ENCODE measurements around the gene PELI2.

Gene PELI2

DNA sequence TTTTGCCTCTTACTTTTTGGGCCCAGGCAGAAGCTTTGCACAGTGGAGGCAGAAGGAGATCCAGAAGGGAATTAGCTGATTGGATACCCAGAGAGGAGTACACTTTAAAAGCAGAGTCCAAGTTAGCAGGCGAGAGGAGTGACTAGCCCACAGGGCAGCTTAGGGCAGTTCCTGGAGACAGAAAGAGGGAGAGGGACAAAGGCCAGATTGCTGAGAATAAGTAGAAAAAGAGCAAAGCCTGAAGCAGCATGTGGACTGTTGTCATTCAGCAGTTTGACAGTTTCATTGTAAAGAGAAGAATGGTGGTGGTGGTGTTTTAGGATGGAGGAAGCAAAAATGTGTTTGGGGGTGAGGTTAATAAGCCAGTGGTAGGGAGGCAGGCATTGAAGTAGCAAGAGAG is 95.1 kb downstream of the PELI2 start:
- CTCF ChIA-PET, result no interaction called here
- no peak for TF ChIP-seq CTCF (IDR thresholded peaks at IDR 0.05; ENCODE audit: control extremely low read depth, extremely low read depth, low read depth, missing control alignments)
- POLR2A ChIA-PET, result no interaction called here
- DNase-seq (ENCODE audit: extremely low spot score), result no peak

DNA sequence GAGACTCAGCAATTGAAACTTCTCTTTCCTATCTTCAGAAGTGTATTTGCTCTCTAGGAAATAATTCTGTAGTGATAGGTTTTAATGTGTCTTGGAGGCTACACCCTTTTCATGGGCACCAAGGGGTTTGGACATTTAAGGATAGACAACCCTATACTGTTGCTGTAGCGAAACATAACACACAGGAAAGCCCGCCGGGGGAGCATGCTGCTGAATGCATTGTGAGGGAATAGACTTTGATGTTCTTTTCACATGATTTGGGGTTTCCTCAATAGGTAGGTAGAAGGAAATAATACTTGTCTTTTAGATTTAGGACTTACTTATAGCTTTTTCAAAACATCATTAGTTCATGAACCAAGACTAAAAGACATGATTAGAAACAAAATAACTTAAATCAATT is 97.0 kb downstream of the PELI2 start:
- ChIA-PET POLR2A (no interaction called here), CTCF (no interaction called here)
- DNase-seq (ENCODE audit: extremely low spot score), result no peak
- no peak for TF ChIP-seq CTCF (IDR thresholded peaks at IDR 0.05; ENCODE audit: control extremely low read depth, extremely low read depth, low read depth, missing control alignments)

DNA sequence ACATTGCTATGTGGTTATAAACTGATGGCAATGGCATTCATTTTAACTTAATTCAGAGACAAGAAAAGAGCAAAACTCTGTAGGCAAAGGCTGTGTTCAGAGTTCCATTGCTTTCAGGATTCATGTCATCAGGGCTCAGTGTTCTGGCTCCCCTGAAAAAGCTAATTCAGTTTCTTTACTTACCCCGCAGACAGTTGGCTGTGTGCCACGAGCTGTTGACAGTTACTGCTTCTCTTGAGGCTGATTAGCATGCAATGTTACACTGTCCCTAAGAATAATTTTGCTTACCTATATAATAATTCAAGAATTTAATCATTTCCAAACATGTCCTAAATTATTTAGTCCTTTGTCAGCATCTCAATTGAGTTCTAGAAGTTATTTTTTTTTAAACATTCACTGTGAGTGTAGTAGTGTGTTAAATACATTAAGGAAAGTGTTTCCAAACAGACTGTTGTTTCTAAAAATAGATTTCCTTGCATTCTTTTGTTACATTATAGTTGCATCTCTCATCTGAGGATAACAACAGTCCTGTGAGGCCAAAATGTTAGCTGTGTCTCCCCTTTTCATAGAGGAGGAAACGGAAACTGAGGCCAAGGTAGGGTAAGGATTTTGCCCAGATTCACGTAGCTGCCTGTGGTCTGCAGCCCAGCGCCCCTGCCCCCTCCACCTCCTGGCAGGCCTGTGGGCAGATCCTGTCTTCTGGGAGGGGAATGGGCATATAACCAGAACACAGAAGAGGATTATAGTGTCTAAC is 98.6 kb downstream of the PELI2 start:
- POLR2A ChIA-PET, result no interaction called here
- DNase-seq (ENCODE audit: extremely low spot score), result no peak
- no peak for TF ChIP-seq CTCF (IDR thresholded peaks at IDR 0.05; ENCODE audit: control extremely low read depth, extremely low read depth, low read depth, missing control alignments)
- CTCF ChIA-PET, result interaction anchor here (1.3 to 1.9 kb wide), 2 partner anchors 29 to 120 kb away, joined by 3 read pairs; no protein-coding TSS in a partner anchor

GRCh38 chr14:56217380-56218045 is 99.3 kb downstream of the PELI2 start:
- ChIA-PET CTCF (interaction anchor here (1.9 kb wide), 1 partner anchor 30 kb away, joined by 3 read pairs; no protein-coding TSS in a partner anchor), POLR2A (no interaction called here)
- no peak for TF ChIP-seq CTCF (IDR thresholded peaks at IDR 0.05; ENCODE audit: control extremely low read depth, extremely low read depth, low read depth, missing control alignments)
- no peak for DNase-seq (ENCODE audit: extremely low spot score)

GRCh38 chr14:56219666-56220413 is 101.6 kb downstream of the PELI2 start:
- POLR2A ChIA-PET, result no interaction called here
- CTCF ChIA-PET, result interaction anchor here (1.3 kb wide), 1 partner anchor 8 kb away, joined by 4 read pairs; no protein-coding TSS in a partner anchor
- no peak for TF ChIP-seq CTCF (IDR thresholded peaks at IDR 0.05; ENCODE audit: control extremely low read depth, extremely low read depth, low read depth, missing control alignments)
- DNase-seq (ENCODE audit: extremely low spot score), result no peak

DNA sequence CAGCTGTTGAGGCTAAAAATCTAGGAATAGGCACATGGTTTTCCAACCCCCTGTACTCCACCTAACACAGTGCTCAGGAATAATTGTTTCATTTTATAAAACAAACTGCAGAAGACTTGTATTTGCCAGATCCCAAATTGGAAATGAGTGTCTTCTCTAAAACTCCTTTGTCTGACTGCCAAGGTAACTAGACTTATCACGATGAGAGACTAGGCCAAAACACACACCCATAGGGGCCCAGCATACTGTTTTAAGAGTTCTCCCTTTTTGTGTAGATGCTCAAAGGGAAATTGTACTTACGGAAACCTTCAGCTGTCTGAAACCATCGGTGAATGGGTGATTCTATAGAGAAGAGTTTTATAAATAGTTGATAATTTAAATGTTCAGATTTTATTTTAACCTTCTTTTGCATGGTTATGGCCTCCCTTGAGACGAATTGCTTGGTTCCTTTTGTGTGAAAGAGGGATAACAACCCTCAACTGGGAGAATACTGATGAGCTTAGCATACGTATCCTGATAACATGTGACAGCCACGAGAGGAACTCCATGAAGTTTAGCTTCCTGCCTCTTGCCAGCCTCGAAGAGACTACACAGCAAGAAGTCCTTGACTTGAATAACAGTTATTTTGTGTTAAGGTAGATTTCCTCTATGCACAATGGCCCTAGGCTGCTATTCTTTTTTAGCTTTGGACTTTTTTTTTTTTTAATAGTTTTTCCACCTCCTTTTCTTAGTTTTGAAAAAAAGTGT is 103.3 kb downstream of the PELI2 start:
- no peak for TF ChIP-seq CTCF (IDR thresholded peaks at IDR 0.05; ENCODE audit: control extremely low read depth, extremely low read depth, low read depth, missing control alignments)
- DNase-seq (ENCODE audit: extremely low spot score), result no peak
- POLR2A ChIA-PET, result no interaction called here
- CTCF ChIA-PET, result interaction anchor here (1.2 to 1.6 kb wide), 2 partner anchors 451 to 490 kb away, joined by 3 to 6 read pairs; no protein-coding TSS in a partner anchor

Measured in GM10248 (cell line).